ENCODE results near the gene ITGB8.

Gene ITGB8

DNA sequence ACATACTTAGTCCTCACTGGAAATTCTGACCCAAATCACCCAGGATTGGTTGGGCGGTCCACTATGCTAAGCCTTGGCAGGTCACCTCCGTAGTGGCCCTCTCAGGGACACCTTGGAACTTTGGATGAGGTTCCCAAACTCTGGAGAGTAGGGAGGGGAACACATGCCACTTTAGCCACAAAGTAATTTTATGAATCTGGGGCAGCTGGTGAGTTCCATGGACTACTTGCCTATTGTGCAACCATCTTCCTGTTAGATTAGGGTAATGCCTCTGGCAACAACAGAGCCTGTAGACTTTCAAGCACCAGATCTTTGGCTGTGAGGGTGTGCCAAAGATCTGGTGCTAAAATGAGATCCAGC is 77.7 kb downstream of the ITGB8 start:
- FAIRE-seq (no peak), DNase-seq (ENCODE audit: insufficient read length, low spot score) (peak; percentile 9)

DNA sequence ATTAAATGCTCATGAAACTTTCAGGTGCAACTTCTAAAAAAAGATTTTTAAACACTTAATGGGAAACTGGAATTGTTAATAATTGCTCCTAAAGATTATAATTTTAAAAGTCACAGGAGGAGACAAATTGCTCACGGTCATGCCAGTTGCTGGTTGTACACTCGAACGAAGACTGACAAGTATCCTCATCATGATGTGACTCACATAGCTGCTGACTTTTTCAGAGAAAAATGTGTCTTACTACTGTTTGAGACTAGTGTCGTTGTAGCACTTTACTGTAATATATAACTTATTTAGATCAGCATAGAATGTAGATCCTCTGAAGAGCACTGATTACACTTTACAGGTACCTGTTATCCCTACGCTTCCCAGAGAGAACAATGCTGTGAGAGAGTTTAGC is 79.3 kb downstream of the ITGB8 start:
- FAIRE-seq: no peak

DNA sequence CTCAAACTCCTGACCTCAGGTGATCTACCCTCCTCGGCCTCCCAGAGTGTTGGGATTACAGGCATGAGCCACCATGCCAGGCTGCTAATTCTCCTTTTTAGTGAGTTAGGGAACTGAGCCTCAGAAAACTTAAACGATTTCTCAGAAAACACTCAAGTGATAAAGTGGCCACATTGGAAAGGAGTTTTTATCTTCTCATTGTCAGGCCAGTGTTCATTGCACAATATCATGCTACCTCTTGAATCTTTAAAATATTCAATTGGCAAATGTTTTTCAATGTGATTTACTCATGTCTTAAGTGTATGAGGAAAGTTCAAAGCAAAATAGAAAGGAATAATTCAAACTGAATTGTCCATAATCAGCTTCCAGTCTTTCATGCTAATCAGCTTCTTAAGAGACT is 80.7 kb downstream of the ITGB8 start:
- DNase-seq (ENCODE audit: insufficient read length, low spot score): no peak
- no peak for FAIRE-seq

More for the DNA sequence above, 79.3 kb downstream of the ITGB8 start:
- DNase-seq (ENCODE audit: insufficient read length, low spot score): no peak

DNA sequence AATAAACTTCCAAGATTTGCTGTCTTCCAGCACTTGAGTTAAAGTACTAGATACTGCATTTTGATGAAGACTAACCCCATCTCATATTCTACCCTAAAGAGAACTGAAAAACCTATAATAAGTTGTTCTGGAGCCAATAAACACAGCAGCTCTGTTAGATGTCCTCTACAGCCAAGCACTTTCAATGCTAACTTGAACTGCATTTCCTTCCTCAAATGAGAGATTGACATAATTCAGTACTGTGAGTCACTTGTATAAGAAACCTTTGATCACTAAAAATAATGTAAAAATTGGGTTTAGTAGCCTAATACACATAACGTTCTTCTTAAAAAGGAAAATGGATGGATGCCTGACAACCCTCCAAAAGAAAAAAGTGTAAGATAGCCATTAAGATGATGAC is 81.3 kb downstream of the ITGB8 start:
- no peak for FAIRE-seq
- DNase-seq (ENCODE audit: insufficient read length, low spot score): no peak

DNA sequence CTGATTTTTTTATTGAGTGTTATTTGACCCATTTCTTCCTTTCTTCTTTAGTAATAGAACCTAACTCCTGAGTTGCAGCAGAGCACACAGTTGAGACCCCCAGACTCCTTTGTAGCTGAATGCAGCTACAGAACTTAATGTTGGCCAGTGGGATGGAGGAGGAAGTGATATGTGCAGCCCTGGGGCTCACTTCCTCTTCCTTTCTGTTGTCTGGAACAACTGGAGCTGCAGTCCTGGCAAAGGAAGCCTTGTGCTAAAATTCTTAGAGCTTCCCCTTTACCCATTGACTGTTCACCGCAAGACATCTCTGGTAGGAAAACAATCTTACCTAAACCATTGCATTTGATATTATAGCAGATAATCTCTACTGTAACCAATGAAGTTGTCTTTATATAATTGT is 86.6 kb downstream of the ITGB8 start:
- DNase-seq (ENCODE audit: insufficient read length, low spot score): no peak
- no peak for FAIRE-seq

DNA sequence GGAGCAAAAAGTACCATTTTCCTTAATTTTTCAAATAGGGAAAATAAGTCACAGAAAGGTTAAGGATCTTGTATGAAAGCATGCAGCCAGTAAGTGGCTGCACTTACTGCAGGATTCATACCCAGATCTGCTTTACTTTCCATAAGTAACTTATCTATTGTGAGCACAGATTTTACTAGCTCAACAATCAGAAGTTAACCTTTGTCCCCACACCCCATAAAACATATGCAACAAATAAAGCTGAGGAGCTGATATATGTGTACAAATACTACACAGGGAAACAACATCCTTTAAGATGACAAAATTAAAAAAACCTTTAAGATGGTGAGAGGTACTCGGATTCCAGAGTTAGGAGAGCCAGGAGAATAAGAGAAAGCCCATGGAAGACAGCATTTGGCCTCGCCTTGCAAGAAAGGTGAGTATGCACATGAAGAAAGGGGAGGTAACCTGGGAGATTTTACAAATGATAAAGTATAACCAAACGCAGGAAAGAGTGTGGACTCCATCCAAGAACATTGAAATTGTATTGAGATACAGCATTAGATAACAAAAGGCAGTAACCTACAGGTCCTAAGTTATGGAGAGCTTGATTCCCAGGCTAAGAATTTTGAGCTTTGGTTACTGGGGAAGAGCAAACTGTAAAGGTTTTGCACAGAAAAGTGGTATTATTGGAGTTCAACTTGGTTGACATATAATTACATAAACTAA is 87.1 kb downstream of the ITGB8 start:
- FAIRE-seq: no peak
- DNase-seq (ENCODE audit: insufficient read length, low spot score): no peak

DNA sequence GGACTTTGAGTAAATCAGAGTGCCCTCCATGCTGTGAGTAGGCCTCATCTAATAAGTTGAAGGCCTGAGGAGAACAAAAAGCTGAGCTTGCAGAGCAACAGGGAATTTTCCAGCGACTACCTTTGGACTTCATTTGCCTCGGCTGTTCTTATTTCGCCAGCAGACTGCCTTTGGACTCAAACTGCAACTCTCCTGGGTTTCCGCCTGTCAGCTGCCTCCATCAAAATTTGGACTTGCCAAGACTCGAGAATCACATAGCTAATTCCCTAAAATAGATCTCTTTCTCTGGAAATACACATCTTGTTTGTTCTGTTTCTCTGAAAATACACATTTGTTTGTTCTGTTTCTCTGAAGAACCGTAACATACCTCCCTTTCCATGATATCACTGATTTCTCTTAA is 93.8 kb downstream of the ITGB8 start:
- FAIRE-seq: no peak
- no peak for DNase-seq (ENCODE audit: insufficient read length, low spot score)

DNA sequence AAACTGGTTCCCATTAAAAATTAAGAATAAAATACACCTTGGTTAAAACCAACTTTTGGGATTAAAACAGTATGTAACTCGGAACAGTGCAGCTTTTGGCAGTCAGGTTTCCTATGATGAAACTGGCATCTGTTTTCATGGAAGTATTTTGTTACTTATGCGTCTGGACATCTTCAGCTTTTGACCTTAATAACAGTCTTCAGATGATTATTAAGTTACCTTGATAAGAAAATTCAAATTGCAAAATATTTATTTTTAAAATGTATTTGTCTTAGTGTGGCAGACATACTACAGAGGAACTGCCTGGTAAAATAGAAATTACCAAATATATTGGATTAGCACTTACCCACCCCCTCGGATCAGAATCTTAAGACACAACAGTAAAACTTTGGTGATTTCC is 100.0 kb downstream of the ITGB8 start:
- no peak for FAIRE-seq
- no peak for DNase-seq (ENCODE audit: insufficient read length, low spot score)

DNA sequence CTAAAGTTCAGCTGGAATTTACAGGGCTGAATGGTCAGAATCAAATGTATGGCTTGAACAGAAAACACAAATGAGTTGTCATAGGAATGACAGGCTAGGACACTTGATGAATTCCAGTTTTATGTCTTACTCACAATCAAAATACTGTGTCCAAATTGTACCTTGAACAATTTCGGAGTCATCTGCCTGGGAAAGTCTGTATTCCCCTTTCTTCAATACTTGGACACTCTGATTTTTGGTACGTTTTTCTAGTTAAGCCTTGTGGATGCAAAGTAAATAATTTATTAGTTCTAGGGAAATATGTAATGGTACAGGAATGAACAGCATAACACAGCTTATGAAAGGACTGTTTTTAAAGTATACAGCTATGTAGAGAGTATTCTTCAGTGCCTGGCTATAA is 100.4 kb downstream of the ITGB8 start:
- FAIRE-seq (no peak), DNase-seq (ENCODE audit: insufficient read length, low spot score) (no peak)

DNA sequence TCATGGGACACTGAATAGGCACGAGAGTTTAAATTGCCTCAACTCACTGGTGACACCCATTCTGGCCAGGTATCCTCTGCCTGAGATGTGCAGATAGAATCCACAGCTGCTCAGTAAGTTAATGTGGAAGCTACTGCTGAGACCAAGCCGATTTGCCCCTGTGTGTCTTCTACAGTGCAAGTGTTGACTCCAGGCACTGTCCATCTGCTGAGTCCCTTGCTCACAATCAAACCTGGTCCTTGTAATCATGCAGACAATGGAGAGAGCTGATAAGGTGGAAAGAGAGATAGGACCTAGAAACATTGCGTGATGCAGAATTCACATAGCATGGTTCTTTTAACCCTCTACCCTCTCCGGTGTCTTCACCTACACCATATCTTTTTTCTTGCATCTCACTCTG is 101.4 kb downstream of the ITGB8 start:
- no peak for FAIRE-seq
- DNase-seq (ENCODE audit: insufficient read length, low spot score): no peak

DNA sequence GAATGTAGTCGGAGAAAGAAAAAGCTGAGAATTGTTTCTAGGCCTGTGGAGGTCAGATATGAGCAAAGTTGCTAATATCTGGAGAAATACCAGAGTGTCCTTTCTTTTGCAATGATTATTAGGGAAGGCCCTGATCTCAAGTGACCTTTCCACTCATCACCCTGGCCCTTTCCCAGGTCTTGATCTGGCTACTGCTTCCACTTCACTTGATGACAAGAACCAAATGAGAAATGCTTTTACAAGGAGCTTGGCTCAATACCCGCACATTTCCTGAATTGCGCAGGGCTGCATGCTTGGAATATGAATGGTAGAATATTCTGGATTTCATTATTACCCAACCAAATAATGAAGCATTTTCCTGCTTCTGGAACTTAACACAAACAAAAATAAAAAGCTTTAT is 104.6 kb downstream of the ITGB8 start:
- FAIRE-seq (no peak), DNase-seq (ENCODE audit: insufficient read length, low spot score) (no peak)

DNA sequence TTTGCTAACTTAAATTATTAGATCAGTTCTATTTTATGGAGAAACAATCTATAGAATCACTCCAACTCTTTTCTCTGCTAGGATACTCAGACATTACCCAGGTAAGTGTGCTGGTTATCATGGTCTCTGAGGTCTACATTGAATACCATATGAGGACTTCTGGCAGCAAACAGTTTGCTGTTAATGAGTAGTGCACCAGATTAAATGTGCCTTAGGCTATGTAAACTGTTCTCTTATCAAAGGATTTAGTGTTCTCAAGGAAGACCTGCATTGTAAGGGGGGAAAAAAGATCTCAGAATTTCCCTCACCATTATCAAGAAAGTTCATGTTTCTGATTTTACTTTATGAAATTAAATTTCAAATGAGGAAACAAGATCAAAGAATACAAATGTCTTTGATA is 107.5 kb downstream of the ITGB8 start:
- no peak for FAIRE-seq
- DNase-seq (ENCODE audit: insufficient read length, low spot score): no peak

DNA sequence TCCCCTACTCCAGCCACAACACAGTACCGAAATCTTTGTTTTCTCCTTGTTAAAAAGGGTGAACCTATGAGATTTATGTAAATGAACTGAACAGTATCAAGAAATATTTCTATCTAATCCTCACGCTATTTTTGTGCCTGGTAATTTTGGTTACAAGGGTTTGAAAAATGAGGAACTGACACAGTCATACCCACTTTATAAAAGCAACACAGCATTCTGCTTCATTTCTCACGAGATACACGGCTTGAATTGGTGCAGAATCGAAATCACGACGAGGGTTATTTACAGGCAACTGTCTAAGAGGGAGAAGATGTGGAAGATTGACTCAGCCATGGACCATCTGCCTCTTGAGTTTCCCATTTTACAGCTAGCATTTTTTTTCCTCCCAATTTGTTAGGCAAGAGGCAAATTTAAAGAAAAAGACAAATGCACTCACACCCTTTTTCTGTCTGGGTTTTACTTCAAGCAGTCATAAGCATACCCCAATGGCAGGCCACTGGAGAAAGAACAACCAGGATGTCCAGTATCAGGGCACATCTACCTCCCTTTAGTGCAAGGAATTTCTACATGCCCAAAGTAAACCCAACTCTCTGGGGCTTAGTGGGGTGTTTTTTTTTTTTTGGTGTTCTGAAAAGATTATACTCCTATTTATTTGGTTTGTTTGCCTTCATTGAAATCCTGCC is 108.1 kb downstream of the ITGB8 start:
- DNase-seq (ENCODE audit: insufficient read length, low spot score) (no peak), FAIRE-seq (no peak)

DNA sequence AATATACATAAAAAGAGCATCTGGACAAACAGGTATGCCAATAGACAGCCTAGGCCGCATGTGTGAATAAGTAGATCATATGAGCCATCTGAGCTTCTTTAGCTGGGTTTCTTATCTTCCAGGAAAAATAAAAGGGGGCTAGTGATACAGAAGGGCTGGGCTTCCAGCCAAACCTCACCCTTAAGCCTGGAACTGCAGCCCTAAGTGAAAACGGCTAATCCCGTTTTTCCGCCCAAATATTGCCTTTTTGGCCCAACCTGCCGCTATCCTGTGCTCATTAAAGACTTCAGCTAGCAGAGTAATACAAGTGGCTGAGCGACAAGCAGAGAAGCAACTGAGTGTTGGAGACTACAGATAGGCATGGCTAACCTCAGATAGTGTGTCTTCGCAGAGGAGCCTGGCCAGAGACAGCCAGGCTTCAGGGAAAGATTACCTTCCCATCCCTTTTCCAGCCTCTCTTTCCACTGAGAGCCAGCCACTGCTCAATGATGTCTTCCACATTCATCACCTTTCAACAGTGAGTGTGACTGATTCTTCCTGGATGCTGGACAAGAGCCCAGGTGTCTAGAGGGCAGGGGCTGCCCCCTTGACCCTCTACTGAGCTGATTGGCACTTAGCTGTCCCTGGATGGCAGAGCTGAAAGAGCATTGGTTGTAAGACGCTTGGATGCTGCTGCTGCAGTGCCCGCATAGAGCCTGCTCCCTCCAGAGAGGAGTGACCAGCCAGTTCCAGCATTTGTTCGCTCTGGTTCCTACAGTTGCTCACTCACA is 108.9 kb downstream of the ITGB8 start:
- FAIRE-seq (no peak), DNase-seq (ENCODE audit: insufficient read length, low spot score) (no peak)

DNA sequence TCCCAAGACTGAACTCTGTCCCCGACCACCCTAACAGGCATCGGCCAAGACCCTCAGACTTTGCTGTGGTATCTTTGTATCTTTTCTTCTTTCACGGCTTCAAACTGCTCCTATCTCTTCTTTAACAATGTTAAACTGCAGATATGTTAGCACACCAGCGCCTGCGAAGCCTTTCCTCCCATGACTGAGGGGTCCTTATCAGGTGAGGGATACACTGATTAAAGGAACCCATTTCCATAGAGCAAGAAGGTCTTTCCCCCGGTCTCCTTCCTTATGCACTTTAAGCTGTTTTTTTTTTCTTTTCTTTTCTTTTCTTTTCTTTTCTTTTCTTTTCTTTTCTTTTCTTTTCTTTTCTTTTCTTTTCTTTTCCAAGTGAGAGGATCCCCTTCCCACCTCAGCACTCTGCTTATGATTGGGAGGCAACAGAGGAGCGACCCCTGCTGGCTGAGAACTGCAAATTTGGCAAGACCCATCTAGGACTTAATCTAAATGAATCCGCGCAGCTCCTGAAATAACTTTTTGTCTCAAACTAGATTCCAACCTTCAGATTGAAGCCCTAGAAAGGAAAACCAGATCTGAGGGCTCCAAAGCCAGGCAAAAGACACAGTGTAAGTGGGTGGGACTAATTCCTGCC is 109.9 kb downstream of the ITGB8 start:
- no peak for DNase-seq (ENCODE audit: insufficient read length, low spot score)
- FAIRE-seq: no peak

DNA sequence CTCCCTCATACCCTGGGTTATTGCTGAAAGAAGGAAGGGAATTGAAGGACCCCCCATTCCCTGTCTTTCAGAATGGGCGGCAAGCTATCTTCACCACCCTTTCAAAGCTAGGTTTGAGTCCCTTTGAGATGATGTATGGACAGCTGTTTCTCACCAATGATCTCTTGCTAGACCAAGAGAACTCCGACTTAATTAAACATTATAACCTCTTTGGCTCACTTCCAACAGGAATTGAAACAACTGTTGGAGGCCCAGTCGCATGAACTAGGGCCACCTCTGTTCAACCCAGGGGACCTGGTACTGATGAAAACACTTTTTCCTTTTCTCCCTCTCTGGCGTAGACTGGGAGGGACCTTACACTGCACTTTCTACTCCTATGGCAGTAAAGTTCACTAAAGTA is 110.6 kb downstream of the ITGB8 start:
- FAIRE-seq: no peak

DNA sequence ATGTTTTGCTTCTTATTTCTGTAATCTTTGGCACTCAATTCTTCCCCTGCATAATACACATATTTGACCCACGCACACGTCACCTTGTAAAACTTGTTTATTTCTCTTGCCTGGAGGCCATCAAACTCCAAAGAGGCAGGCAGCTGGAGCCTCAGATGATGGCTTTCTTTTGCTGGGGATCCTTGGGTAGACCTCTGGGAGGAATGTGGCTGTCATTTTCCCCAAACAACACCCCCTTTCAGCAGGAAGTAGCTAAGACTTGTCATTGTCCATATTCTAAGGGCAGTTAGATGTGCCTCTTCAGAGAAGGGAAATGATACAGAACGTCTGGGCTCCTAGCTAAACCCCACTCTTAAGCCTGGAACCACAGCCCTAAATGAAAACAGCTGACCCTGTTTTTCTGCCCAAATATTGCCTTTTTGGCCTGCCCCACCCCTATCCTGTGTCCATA is 111.3 kb downstream of the ITGB8 start:
- no peak for FAIRE-seq
- DNase-seq (ENCODE audit: insufficient read length, low spot score): no peak

More for the DNA sequence above, 110.6 kb downstream of the ITGB8 start:
- no peak for DNase-seq (ENCODE audit: insufficient read length, low spot score)

DNA sequence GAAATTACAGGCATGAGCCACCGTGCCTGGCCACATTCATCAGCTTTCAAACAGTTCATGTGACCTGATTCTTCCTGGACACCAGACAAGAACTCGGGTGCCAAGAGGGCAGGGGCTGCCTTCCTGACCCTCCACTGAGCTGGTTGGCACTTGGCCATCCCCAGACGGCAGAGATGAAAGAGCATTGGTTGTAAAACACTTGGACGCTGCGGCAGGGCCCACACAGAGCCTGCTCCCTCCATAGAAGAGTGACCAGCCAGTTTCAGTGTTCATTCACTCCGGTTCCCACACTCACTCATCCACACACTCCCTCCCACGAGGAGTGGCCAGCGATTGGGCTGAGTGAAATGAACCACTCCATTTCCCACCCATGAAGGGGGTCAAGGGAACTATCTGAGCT is 112.3 kb downstream of the ITGB8 start:
- FAIRE-seq (no peak), DNase-seq (ENCODE audit: insufficient read length, low spot score) (no peak)

DNA sequence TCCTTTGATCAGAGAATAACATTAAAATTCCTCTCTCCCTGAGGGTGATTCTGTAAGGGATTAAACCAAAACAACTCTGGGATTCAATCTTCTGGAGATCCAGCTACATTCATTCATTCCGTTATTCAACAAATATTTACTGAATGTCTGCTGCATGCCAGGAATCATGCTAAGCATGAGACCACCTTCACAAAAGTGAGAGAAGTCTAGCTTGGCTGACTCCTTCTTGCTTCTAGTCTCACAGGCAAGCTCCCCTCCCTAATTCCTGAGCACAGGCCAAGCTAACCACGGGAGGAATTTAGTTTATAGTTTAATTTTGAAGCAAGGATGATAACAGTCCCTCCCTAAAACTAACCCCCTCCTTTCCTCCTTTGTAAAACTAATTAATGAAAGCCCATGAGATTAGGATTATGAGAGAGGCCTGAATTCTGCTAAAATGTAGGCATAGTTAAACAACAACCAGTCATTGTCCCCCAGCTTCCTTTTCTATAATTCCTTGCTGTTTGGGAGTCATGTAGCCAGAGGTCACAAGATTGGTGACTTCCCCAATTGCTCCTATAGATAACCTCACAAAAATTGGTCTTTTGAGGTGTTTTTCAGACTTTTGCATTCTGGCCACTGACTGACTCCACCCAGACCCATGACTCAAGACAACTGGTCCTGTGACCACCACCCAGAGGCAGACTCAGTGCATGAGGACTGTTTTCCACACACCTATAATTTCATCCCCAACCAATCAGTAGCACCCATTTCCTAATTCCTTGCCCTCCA is 113.5 kb downstream of the ITGB8 start:
- FAIRE-seq (no peak), DNase-seq (ENCODE audit: insufficient read length, low spot score) (no peak)

DNA sequence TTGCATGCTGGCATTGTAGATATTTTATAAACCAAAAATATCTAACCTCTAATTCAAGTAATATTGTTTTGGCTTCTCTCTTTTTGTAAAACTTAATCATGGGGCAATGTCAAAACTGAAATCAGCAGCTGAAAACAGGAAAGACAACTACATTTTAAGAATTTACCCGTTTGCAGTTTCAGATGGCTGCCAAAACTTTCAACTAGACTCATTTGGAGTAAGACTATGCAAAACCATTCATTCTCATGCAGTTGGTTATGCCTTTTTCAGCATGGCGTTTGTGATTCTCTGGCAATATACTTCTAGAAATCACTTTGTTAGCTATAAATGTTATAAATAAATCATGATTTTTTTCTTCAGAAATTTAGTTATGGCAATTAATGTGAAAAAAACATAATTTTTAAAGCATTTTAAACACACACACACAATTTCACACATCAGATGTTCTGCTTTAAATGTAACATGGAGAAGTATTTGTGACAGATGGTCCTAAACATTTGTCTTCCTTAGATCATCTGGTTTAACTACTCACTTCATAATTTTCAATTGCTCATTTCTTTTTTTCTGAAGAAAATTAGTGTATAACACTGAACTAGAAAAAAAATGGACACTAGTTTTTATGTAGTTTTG is 116.4 kb downstream of the ITGB8 start:
- DNase-seq (ENCODE audit: insufficient read length, low spot score) (no peak), FAIRE-seq (no peak)
